ENCODE data around the gene RAD23B.
"Not testable (repeated sequence)": the region's sequence is repeated elsewhere in the genome, so short reads cannot be mapped to it uniquely, and the experiment has no call there.

The RAD23B gene

DNA sequence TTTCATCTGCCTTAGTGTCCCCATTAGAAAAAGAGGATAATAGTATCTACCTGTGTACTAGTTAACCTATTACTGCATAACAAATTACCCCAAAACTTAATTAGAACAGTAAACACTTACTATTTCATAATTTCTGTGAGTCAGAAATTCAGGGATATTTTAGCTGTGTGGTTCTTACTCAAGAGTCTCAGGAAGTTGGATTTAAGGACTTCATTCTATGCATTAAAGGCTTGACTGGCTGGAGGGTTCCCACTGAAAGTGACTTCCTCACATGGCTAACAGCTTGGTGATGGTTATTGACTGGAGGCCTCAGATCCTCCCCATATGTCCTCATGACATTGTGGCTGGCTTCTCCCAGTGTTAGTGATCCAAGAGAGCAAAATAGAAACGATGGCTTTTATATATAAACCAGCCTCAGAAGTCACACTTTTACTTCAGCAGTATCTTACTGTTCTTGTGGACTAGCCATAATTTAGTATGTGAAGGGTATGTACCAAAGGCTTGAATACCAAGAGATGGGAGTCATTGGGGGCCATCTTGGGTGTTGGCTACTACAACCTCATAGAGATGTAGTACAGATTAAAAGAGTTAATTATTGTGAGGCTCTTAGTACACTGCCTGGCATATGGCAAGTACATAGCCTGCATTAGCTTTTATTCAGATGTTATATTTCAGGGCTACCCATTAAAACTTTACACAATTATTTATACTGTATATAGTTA, 9.9 kb downstream of the RAD23B start:
- no peak for DNase-seq (ENCODE audit: low spot score)

DNA sequence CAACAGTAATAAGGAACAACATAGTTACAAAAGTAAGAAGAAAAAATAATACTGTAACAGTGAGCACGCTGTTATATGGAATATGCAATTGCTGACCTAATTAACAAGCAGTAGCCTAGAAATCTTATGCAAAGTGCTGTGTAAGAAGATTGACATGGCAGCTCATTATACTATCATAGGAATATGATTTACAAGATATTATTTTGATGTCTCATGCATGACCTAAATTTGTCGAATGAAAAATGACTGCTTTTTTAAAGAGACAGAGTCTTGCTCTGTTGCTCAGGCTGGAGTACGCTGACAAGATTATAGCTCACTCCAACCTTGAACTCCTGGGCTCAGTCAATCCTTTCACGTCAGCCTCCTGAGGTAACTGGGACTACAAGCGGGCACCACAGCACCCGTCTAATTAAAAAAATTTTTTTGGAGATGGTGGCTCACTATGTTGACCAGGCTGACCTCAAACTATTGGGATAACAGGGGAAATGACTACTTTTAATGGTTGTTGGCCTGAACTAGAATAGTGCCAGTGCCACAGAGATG, 10.5 kb downstream of the RAD23B start:
- no peak for DNase-seq (ENCODE audit: low spot score)

DNA sequence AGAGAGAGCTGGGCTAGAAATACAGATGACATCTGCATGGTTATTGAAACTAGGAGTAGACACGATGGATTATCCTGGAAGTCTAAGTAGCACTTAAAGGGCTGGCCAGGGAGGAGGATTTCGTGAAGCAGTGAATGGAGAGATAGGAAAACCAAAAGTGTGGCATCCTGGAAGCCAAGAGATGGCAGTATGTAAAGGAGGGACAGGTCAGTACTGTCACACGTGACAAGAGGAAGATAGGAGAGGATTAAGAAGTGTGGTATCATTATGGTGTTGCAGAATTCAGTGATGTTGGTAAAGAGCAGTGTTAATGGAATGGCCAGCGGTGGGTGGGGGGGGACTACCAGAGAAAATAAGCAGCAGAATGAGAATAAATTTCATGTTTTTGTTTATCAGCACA, 11.7 kb downstream of the RAD23B start:
- no peak for DNase-seq (ENCODE audit: low spot score)

DNA sequence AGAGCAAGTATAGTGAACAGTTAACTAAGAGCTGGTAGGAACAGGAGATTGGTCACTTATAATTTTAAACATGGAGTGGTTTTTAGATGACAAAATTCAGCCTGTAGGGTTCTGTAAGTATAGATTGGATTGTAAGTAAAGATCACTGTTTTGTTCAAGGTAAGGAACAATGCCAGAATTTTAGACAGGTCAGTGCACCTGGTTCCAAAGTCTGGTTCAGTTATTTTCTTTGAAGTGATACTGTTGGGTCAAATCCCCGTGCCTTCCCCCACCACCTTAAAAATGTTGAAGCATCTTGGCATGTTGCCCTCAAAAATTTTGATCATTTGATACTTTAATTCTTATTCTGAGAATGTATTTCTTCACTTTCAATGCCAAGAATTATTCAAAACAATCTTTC, 12.9 kb downstream of the RAD23B start:
- DNase-seq (ENCODE audit: low spot score): no peak

DNA sequence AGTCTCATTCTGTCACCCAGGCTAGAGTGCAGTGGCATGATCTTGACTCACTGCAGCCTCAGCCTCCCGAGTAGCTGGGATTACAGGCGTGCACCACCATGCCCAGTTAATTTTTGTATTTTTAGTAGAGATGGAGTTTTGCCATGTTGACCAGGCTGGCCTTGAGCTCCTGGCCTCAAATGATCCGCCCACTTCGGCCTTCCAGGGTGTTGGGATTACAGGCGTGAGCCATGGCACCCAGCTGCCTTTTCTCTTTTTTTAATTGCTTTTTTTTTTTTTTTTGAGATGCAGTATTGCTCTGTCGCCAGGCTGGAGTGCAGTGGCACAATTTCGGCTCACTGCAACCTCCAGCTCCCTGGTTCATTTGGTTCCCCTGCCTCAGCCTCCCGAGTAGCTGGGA, 13.5 kb downstream of the RAD23B start:
- not testable (repeated sequence) for DNase-seq (ENCODE audit: low spot score)

DNA sequence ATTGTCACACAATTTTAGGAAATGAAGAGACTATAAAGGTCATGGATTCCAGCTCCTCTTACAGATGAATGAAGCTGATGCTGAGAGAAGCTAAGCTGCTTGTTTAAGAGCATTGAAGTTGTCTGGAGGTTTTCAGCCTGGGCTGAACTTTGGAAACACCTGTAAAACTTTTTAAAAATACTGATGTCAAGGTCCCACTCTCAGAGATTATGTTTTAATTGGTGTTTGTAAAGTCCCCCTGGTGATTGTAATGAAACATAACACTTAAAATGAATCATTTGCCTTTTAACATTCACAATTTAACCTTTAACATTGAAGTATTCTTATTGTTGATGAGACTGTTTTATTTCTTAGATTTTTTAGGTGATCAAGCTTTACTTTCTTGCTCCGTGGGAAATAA, 16.4 kb downstream of the RAD23B start:
- DNase-seq (ENCODE audit: low spot score): no peak

DNA sequence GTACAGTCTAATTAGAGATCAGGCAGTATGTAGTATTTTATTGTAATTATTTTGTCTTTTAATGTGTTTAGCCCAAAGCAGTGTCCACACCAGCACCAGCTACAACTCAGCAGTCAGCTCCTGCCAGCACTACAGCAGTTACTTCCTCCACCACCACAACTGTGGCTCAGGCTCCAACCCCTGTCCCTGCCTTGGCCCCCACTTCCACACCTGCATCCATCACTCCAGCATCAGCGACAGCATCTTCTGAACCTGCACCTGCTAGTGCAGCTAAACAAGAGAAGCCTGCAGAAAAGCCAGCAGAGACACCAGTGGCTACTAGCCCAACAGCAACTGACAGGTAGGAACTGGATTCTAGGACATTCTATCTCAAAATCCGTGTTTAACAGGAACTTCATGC, 23.2 kb downstream of the RAD23B start:
- no peak for DNase-seq (ENCODE audit: low spot score)

DNA sequence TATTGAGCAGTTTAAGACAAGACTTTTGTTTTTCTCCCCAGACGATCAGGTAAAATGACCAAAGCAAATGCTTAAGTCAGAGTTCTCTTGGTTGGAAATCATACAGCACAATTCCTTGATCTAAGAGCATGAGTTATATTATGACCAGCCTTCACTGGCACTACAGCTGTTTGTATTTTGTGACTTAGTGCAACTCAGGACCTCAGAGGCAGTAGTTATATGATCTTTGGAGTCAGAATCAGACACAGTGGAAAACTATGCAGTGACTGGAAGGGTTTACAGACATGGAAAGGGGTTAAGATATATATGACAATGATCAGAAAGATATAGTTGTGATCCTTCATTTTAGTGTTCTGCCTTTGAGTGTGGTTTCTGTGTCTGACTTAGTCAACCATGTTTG, 24.3 kb downstream of the RAD23B start:
- no peak for DNase-seq (ENCODE audit: low spot score)

DNA sequence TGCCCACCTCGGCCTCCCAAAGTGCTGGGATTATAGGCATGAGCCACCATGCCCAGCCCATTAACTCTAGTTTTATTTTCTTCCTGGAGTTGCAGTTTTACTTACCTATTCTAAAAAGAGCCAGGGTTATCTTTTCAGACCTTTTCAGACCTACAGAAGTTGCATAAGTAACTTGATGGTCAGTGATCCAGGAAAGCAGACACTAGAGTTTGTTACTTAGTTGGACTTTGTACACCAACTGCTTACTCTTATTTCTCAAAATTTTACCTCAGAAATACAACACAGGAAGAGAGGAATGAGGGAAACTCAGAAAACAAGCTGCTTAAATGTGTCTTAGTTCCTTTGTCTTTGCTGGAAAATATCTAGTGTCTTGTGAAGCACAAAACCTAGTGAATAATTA, 25.4 kb downstream of the RAD23B start:
- DNase-seq (ENCODE audit: low spot score): no peak

DNA sequence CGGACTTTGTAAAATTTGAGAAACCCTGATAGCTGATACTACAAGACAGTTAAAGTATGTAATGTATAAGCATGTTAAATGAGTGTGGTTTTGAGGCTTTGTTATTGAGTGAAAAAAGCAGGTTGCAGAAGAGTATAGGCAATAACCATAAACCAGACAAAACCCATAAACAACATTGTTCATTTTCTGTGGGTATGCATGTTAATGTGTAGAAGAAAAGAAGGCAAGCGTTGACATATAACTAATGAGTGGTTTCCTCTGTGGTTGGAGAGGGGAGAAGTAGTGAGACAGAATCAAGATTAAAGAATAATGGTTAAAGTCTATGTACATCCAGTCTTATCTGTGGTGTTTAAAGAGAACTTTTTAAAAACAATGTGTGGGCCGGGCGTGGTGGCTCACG, 26.2 kb downstream of the RAD23B start:
- no peak for DNase-seq (ENCODE audit: low spot score)

DNA sequence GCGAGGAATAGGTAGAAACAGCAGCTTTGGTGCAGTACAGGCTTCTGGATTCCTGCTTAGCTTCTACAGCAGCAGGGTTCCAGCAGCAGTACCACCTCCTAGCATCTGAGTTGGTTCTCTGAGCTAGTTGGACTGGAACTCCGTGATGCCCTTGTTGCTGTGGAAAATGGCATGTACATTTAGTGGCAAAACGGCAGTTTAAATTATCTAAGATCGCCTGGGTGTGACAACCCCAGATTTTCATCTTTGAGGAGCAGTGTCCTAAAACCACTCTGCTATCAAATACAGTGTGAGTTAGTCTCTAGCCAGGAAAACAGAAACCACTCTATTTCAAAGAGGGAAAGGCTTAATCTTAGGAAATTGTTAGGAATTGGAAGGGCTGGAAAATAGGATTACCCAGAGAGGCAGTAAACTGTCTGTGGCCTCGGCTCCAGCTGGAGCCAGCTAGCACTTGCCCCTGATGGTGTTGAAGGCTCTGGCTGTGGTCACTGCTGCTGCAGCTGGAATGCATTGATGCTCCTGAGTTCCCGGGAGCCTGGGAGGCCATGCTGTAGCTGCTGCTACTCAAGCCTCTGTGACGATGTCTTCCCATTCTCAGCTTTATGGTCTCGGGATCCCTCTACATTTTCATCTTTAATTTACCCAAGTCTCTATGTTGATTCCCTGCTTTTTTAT, 29.4 kb downstream of the RAD23B start:
- DNase-seq (ENCODE audit: low spot score): no peak

DNA sequence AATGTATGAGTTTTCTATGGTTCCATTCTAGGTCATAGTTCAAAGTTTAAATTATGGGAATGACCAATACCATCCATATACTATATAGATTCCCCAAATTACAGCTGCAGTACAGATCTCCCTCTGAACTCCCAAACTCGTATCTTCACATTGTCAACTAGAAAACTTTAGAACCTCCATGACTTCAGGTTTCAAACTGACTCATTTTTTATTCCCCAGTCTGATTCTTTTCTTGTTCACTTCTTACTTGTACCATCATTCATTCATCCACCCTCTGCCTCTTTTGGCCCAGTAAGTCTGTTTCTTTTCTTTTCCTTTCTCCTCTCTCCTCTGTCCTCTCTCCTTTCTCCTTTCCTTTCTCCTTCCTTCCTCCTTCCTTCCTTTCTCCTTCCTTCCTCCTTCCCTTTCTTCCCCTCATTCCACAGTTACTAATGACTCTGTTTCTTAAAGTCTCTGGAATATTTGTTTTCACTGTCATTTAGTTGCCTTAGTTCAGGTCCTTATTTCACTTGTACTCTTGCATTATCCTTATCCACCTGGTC, 30.5 kb downstream of the RAD23B start:
- no peak for DNase-seq (ENCODE audit: low spot score)

DNA sequence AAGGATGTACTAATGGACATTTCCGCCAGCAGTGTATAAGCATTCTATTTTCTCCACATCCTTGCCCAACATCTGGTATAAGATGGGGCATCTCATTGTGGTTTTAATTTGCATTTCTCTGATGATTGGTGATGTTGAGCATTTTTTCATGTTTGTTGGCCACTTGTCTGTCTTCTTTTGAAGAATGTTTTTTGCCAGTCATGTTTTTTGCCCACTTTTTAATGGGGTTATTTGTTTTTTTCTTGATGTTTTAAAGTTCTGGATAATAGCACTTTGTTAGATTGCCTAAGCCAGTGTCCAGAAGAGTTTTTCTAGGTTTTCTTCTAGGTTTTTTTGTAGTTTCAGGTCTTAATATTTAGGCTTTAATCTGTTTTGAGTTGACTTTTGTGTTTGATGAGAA, 31.7 kb downstream of the RAD23B start:
- DNase-seq (ENCODE audit: low spot score): no peak

DNA sequence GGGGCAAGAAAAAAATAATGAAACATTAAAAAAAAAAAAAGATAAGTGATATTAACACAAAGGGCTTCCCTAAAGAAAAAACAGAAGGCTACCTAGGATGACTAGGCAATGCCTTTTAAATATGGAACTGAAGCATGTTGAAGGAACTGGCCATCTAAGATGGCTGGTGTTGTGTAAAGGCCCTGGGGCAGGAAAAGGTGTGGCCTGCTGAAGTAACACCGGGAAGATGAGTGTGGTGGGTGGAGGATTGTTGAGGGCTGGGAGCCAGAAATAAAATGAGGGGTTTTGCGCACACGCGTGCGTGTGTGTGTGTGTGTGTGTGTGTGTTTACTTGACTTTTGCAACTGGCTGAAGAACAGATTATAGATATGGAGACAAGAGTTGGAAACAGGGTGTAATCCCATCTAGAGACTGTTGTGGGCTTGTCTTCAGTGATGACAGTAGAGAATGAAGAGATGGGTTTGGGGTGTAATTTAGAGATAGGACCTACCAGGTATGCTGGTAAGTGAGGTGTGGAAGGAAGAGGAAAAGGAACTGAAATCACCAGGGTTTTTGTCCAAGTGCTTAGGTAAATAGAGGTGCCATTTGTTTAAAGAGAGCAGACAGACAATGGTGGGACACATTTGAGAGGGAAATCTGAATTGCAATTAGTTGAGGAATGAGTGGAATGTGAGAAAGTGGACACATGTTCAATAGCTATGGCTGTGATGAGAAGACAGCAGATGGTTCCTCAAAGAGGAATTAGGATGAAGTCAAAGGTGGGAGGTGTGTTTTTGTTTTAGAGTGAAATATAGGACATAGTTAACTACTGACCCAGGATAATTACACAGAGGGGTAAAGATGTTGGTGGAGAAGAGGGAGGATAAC, 33.9 kb downstream of the RAD23B start:
- DNase-seq (ENCODE audit: low spot score): no peak

DNA sequence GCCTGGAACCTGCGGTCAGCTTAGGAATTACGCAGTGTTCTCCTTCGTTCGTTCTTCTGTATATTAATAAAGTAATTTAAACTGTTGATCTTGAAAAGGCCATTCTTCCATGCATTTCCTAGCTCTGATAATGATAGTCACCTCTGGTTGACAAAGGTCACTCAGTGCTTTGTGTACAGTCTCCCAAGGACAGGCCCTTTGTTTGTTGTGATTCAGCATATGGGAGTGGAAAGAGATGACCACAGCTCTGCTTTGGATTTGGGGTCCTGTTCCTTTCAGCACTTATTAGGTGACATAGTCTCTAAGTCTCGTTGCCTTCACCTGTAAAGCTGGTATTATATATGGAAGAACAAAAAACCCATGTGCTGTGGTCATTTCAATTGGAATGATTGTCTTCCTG, 39.6 kb downstream of the RAD23B start:
- no peak for DNase-seq (ENCODE audit: low spot score)

DNA sequence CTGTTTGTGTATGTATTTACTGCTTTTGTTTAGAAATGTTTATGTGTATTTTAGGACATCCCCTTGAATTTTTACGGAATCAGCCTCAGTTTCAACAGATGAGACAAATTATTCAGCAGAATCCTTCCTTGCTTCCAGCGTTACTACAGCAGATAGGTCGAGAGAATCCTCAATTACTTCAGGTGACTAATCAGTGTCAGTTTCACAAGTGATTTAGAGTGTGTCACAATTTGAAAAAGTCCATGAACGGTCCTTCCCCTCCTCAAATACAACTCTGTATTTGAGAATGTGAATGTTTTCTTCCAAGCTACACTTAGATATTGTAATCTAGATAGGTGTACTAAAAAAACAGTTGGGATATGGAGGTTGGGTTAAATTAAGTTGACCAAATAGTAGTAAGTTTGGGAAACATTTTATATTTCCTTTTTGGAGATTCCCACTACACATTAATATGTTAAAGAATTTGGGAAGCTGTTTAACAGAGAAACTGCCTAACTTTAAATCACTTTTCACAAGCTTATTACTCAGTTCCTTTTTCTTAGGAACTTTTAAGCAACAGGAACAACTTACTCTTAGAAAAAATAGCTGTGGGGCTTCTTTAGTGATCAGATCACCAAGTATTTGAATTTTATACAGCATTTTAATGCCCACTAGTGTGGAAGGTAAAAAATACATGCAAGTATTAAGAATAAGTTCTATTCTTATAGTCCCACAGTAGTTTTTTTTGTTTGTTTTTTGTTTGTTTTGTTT, 40.9 kb downstream of the RAD23B start:
- DNase-seq (ENCODE audit: low spot score): no peak

DNA sequence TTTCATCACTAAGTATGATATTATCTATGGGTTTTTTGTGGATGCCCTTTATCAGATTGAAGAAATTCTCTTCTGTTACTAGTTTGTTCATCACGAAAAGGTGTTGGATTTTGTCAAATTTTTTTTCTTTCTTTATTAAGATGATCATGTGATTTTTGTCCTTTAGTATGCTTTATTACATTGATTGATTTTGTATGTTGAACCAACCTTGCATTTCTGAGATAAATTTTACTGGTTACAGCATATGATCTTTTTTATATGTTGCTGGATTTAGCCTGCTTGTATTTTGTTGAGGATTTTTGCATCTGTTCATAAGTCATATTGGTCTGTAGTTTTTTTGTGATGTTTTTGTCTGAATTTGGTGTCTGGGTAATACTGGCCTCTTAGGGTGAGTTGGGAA, 42.8 kb downstream of the RAD23B start:
- no peak for DNase-seq (ENCODE audit: low spot score)

DNA sequence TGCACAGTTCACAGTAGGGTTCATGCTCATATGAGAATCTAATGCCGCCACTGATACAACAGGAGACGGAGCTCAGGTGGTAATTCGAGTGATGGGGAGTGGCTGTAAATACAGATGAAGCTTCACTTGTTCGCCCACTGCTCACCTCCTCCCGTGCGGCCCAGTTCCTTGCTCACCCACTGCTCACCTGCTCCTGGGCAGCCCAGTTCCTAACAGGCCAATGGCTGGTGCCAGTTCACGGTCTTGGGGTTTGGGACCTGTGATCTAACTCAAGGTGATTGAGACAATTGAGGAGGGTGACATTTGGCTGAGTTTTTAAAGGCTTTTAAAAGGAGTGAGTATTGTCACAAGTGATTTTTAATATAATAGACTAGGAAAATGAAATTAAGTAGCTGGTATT, 45.4 kb downstream of the RAD23B start:
- DNase-seq (ENCODE audit: low spot score): no peak

DNA sequence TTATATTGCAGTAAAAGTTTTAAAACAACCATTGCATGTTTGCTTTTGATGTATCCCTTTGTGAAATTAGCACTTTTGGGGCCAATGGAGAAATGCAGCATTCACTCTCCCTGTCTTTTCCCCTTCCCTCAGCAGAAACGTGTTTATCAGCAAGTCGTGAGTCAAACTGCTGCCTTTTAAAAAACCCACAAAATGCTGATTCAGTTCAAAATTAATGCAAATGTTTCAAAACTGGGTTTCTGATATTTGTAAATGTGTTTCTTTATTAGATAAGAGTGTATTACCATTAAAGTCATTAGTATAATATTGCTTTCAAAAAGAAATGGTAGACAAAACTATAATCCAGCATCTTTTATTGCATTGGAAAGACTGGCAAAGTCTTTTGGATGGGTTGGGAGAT, 47.3 kb downstream of the RAD23B start:
- no peak for DNase-seq (ENCODE audit: low spot score)

DNA sequence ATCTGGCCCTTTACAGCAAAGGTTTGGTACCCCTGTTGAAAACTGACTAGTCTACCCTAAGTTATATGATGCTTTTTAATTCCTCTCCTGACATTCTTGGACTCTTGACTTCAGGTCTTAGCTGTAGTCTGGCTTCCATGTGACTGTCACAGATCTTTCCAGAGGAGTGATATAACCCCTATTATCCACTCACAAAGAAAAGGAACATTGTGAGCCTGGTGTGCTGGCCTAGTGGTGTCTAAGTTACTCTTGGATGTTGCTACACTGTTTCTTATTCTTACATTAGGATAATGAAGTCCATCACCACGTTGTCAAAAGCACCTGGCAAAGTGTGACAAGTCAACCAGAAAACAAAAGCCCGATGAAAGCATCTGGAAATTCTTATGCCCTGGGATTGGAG, 49.8 kb downstream of the RAD23B start:
- no peak for DNase-seq (ENCODE audit: low spot score)

DNA sequence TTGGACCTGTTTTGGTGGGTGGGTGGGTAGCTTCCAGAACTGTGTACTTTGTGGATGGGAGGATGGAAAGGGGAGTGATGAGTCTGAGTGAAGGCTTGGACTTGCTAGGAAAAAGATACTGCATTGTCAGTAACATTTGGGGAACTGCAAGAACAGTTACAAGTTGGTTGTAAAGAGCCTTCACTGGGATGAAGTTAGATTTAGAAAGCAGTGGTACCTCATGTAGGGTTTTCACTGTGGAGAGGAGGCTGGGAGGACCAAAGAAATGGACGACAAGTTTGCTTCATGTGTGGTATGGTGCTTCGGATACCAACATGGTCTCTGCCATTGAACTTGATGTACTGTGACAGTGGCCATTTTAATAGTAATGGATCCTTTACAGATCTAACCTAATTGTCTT, 50.3 kb downstream of the RAD23B start:
- no peak for DNase-seq (ENCODE audit: low spot score)
